Glomerular endothelial cell (primary cell): ENCODE data around the gene ACVR1. TPM values are rescaled to one million over a fixed set of nuclear protein-coding genes. Genes with fewer than 3 reads are reported as not detected.
"Not testable (repeated sequence)": the region's sequence is repeated elsewhere in the genome, so short reads cannot be mapped to it uniquely, and the experiment has no call there.

ENCODE experiments used
- DNase-seq: peaks from one replicate; pipeline ENCODE4 v3.0.0-alpha.2; 2011; ENCODE audit warnings: low read depth, low spot score; ENCODE audit errors: extremely low read depth
- total RNA-seq: library from RNA; depleted of rRNA; stranded (reverse); fragments of >200 nt; gene quantifications from 2 replicates; pipeline ENCODE4 v1.2.3, GENCODE V29; 2015

The ACVR1 gene
- total RNA-seq, 1 donor from 2014 or later: 22.3 TPM

- no peak for DNase-seq
These were observed 18.7 kb upstream of the ACVR1 start for GRCh38 chr2:157894694-157895435.

- no peak for DNase-seq
These were observed 17.5 kb upstream of the ACVR1 start for GRCh38 chr2:157893611-157894010.

- no peak for DNase-seq
These were observed 15.5 kb upstream of the ACVR1 start for GRCh38 chr2:157891643-157892041.

- no peak for DNase-seq
These were observed 15.0 kb upstream of the ACVR1 start for GRCh38 chr2:157890969-157891642.

GRCh38 chr2:157887946-157888345 lies 11.8 kb upstream of the ACVR1 start:
- DNase-seq: no peak

GRCh38 chr2:157884533-157884932 lies 8.4 kb upstream of the ACVR1 start:
- DNase-seq: not testable (repeated sequence)

GRCh38 chr2:157880927-157881326 lies 4.8 kb upstream of the ACVR1 start:
- no peak for DNase-seq

- no peak for DNase-seq
These were observed 1.8 kb upstream of the ACVR1 start for GRCh38 chr2:157877761-157878400.

GRCh38 chr2:157876786-157877138 lies 632 bp upstream of the ACVR1 start:
- DNase-seq: no peak

- no peak for DNase-seq
These were observed 477 bp downstream of the ACVR1 start for GRCh38 chr2:157875641-157876065.

GRCh38 chr2:157874997-157875640 lies 1.0 kb downstream of the ACVR1 start:
- no peak for DNase-seq

- no peak for DNase-seq
These were observed 1.8 kb downstream of the ACVR1 start for GRCh38 chr2:157874348-157874747.

- no peak for DNase-seq
These were observed 3.3 kb downstream of the ACVR1 start for GRCh38 chr2:157872791-157873190.

GRCh38 chr2:157871415-157871814 lies 4.7 kb downstream of the ACVR1 start:
- DNase-seq: no peak

GRCh38 chr2:157868993-157869392 lies 7.1 kb downstream of the ACVR1 start:
- DNase-seq: no peak

- DNase-seq: no peak
These were observed 8.4 kb downstream of the ACVR1 start for GRCh38 chr2:157867703-157868102.

GRCh38 chr2:157866666-157867642 lies 9.2 kb downstream of the ACVR1 start:
- no peak for DNase-seq

- DNase-seq: no peak
These were observed 9.9 kb downstream of the ACVR1 start for GRCh38 chr2:157866202-157866601.

- no peak for DNase-seq
These were observed 11.2 kb downstream of the ACVR1 start for GRCh38 chr2:157864857-157865430.

GRCh38 chr2:157858846-157859245 lies 17.3 kb downstream of the ACVR1 start:
- DNase-seq: no peak
